ENCODE measurements around the gene RAB6A.

DNA sequence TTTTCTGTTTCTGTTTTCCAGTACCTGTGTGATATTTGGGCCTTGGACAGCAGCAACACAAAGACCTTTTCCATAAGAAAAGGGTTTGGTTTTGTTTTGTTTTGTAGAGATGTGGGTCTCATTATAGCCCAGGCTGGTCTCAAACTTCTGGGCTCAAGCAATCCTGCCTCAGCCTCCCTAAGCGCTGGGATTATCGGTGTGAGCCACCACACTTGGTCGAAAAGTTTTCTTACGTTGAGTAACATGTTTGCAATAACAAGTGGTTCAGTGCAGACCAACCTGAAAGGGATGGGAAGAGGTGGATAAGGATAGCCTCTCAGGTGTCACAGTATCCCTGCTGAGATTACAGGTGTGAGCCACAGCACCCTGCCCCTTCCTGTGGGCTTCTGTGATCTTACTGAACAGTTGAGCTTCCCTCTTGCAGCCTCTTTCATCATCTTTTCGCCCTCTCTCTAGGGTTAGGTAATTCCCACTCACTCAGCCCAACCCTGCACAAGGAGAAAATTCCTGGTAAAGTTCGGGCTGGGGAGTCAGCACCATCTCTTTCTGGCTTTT is 23.3 kb upstream of the RAB6A start:
- no peak for TF ChIP-seq POLR2A (IDR thresholded peaks at IDR 0.05)
- no peak for TF ChIP-seq CTCF (IDR thresholded peaks at IDR 0.05 in 4 of 5, conservative IDR thresholded peaks at IDR 0.05 in 1 of 5)
